H1 (cell line): ENCODE results near the gene GALNT5. TPM values are rescaled to one million over a fixed set of nuclear protein-coding genes. Genes with fewer than 3 reads are reported as not detected.

Source experiments
- CTCF ChIP-seq, 3 experiments: IDR thresholded peaks; 1 replicate in 2 of 3; 2 replicates in 1 of 3; pipeline versions ENCODE4 v1.5.1 to v1.6.1; 2011; ENCODE audit warnings: low read length in 3 of 3, mild to moderate bottlenecking in 3 of 3, inconsistent platforms in 2 of 3, low read depth in 1 of 3, moderate library complexity in 1 of 3; ENCODE audit not compliant: insufficient read depth in 1 of 3; ENCODE audit errors: control extremely low read depth in 1 of 3
- polyA plus RNA-seq, 7 experiments: library from polyadenylated mRNA; depleted of rRNA in 3 of 7; stranded (reverse) in 5 of 7; unstranded in 2 of 7; fragments of >200 nt in 5 of 7; fragments of 200-250 nt in 2 of 7; gene quantifications; 1 replicate in 5 of 7; 2 replicates in 1 of 7; 4 replicates in 1 of 7; pipeline versions ENCODE4 v1.2.1 to v1.2.3, GENCODE V29; 2011 to 2013; ENCODE audit warnings: missing spikeins in 2 of 7, mixed read lengths in 2 of 7
- total RNA-seq: library from RNA; stranded (reverse); fragmentation: NEBNext Ultra II Directional; extraction: Animal tissue kit (Norgen Biotek cat#: 25700); gene quantifications from 2 replicates; pipeline ENCODE4 v1.2.1, GENCODE V29; 2021

GALNT5 gene
- total and polyA plus RNA-seq, 2 of the 8 experiments (the other 6 are each of a cell fraction or from before 2014, with no cell fraction given) = 0.02 to 0.06 TPM

- no peak for TF ChIP-seq CTCF (IDR thresholded peaks at IDR 0.05; ENCODE audit: control extremely low read depth in 1 of 3, insufficient read depth in 1 of 3, low read depth in 1 of 3, low read length in 3 of 3)
Measured at GRCh38 chr2:157269060-157269459, 11.6 kb downstream of the GALNT5 start (continued).
